ENCODE data around the gene SPDYE3.

The SPDYE3 gene

DNA sequence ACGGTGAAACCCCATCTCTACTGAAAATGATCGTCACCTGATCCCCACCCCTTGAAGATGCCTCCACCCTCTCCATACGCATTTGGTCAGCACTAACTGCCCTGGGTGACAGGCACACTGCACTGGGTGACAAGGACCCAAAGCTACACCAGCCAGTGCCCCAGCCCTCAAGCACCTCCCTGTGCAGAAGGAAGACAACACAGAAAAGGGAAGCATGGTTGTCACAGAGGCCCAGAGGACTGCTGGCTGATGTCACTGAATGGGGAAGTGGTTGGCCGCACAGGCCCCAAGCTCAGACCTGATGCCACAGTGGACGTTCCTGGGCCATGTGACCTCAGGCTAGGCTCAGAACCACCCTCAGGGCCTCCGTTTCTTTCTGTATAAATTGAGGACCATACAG is 61.6 kb downstream of the SPDYE3 start:
- in situ Hi-C loops (cut with HindIII; ENCODE audit: low sequenced_read_pairs): no loop called here
- H3K4me3 ChIP-seq (ENCODE audit: low read depth, low read length): no peak overlapping the region
- DNase-seq (ENCODE audit: low read depth): no peak
- TF ChIP-seq CTCF (IDR thresholded peaks at IDR 0.05; ENCODE audit: low read depth, low read length, missing control alignments): no peak

- no peak overlapping the region for H3K4me3 ChIP-seq (ENCODE audit: low read depth, low read length)
- TF ChIP-seq CTCF (IDR thresholded peaks at IDR 0.05; ENCODE audit: low read depth, low read length, missing control alignments): no peak
- DNase-seq (ENCODE audit: low read depth): no peak
- in situ Hi-C loops (cut with HindIII; ENCODE audit: low sequenced_read_pairs): no loop called here
Measured at GRCh38 chr7:100370303-100370702, 62.8 kb downstream of the SPDYE3 start.

GRCh38 chr7:100370746-100371145 is 63.2 kb downstream of the SPDYE3 start:
- H3K4me3 ChIP-seq (ENCODE audit: low read depth, low read length): no peak overlapping the region
- DNase-seq (ENCODE audit: low read depth): no peak
- in situ Hi-C loops (cut with HindIII; ENCODE audit: low sequenced_read_pairs): no loop called here
- no peak for TF ChIP-seq CTCF (IDR thresholded peaks at IDR 0.05; ENCODE audit: low read depth, low read length, missing control alignments)

DNA sequence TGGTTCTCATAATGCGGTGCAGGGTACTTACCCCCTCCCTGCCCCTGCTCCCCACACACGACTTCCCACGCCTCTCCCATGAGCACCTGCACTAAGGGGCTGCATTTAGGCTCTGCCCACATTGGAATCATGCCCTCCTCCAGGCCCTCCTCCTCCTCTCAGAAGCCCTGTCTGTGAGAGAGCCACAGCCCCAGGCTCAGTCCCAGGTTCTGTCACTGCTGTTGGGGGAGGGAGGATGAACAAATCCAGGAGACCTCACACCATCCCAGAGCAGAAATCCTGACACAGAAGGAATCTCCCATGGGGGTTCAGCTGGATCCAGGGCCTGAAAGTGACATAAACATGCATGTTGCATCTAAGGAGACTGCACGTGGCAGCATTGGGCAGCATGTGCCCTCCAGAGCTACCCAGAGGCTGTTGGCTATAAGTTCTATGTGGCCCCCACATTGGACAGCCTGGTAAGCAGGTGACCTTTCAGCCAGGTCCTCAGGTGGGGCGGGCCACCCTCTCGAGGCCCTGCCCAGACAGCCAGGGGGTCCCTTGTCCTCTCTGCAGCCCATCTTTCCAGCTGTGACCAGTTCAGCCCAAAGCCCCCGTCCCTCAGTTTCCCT is 64.2 kb downstream of the SPDYE3 start:
- TF ChIP-seq CTCF (IDR thresholded peaks at IDR 0.05; ENCODE audit: low read depth, low read length, missing control alignments): no peak
- no peak for DNase-seq (ENCODE audit: low read depth)
- no peak overlapping the region for H3K4me3 ChIP-seq (ENCODE audit: low read depth, low read length)
- in situ Hi-C loops (cut with HindIII; ENCODE audit: low sequenced_read_pairs): no loop called here

Data from astrocyte of the cerebellum (primary cell).